Measurements from ENCODE around the gene FASN. TPM values are rescaled to one million over a fixed set of nuclear protein-coding genes. Genes with fewer than 3 reads are reported as not detected.

FASN gene
- total and polyA plus RNA-seq, 2 donors (not counting 3 experiments of a cell fraction or from before 2014, with no cell fraction given), result 101 to 360 TPM

GRCh38 chr17:82060614-82061013 is 37.4 kb downstream of the FASN start:
- Histone ChIP-seq H3K4me2 (ENCODE audit: insufficient read depth, low read length) (no peak overlapping the region), H2AFZ (ENCODE audit: low read depth, low read length) (no peak overlapping the region), H3K9me3 (replicated peaks; ENCODE audit: control insufficient read depth, insufficient read depth, low read length) (no peaks in the 10 kb centered on the region), H4K20me1 (replicated peaks; ENCODE audit: control insufficient read depth, extremely low read depth, insufficient read depth, low read length) (no peaks in the 10 kb centered on the region), H3K36me3 (ENCODE audit: control insufficient read depth in 2 of 2, extremely low read depth in 1 of 2, insufficient read depth in 2 of 2, low read length in 2 of 2) (peaks cover 5 to 49% of the 10 kb centered on the region in 2 experiments), H3K27ac (ENCODE audit: insufficient read depth, low read depth, low read length) (no peak overlapping the region), H3K9me1 (replicated peaks; ENCODE audit: control insufficient read depth, extremely low read depth, insufficient read depth, low read length) (no peaks in the 10 kb centered on the region), H3K4me1 (ENCODE audit: control insufficient read depth, extremely low read depth, insufficient read depth, low read length) (peaks cover 9% of the 10 kb centered on the region), H3K79me2 (ENCODE audit: control insufficient read depth, insufficient read depth, low read length) (peaks cover 7% of the 10 kb centered on the region), H3K4me3 (replicated peaks in 1 of 3; ENCODE audit: insufficient read depth in 1 of 3, low read depth in 1 of 3, low read length in 3 of 3) (no peak overlapping the region), H3K27me3 (ENCODE audit: control insufficient read depth in 2 of 2, insufficient read depth in 2 of 2, low read length in 2 of 2) (no peaks in the 10 kb centered on the region), H3K9ac (replicated peaks; ENCODE audit: extremely low read depth, insufficient read depth, low read length) (no peak overlapping the region)
- dilution Hi-C loops (cut with MboI; ENCODE audit: extremely low pct_ligation_motif_present, low sequenced_read_pairs) (no loop called here), intact Hi-C loops (cut with micrococcal nuclease) (no loop called here)
- ChIA-PET CTCF (no interaction called here), POLR2A (no interaction called here)
- BruUV-seq (replicated peaks), result no TSS peak
- TF ChIP-seq MYC (IDR thresholded peaks at IDR 0.05; ENCODE audit: low read depth, low read length) (no peak), POLR2A (IDR thresholded peaks at IDR 0.05; ENCODE audit: low read depth, low read length) (no peak), JUN (IDR thresholded peaks at IDR 0.05; ENCODE audit: borderline replicate concordance, insufficient read depth, insufficient read length, low read depth) (no peak), EZH2 (IDR thresholded peaks at IDR 0.05; ENCODE audit: borderline replicate concordance, low read depth, low read length, severe bottlenecking) (no peak), FOS (IDR thresholded peaks at IDR 0.05; ENCODE audit: borderline replicate concordance, insufficient read depth, low read length) (no peak), GATA2 (IDR thresholded peaks at IDR 0.05; ENCODE audit: insufficient read depth, insufficient read length, low read depth, low read length) (no peak), POLR2AphosphoS5 (IDR thresholded peaks at IDR 0.05; ENCODE audit: insufficient read depth, low read depth, low read length) (no peak)
- TF ChIP-seq, protein P1, sequence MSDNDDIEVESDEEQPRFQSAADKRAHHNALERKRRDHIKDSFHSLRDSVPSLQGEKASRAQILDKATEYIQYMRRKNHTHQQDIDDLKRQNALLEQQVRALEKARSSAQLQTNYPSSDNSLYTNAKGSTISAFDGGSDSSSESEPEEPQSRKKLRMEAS (IDR thresholded peaks at IDR 0.05; ENCODE audit: insufficient read depth, insufficient read length), result no peak
- TF ChIP-seq, protein P2, sequence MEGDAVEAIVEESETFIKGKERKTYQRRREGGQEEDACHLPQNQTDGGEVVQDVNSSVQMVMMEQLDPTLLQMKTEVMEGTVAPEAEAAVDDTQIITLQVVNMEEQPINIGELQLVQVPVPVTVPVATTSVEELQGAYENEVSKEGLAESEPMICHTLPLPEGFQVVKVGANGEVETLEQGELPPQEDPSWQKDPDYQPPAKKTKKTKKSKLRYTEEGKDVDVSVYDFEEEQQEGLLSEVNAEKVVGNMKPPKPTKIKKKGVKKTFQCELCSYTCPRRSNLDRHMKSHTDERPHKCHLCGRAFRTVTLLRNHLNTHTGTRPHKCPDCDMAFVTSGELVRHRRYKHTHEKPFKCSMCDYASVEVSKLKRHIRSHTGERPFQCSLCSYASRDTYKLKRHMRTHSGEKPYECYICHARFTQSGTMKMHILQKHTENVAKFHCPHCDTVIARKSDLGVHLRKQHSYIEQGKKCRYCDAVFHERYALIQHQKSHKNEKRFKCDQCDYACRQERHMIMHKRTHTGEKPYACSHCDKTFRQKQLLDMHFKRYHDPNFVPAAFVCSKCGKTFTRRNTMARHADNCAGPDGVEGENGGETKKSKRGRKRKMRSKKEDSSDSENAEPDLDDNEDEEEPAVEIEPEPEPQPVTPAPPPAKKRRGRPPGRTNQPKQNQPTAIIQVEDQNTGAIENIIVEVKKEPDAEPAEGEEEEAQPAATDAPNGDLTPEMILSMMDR (IDR thresholded peaks at IDR 0.05; ENCODE audit: extremely low read depth in 1 of 2, insufficient read depth in 1 of 2, low read depth in 1 of 2, low read length in 2 of 2), result no peak
- no peak for FAIRE-seq
- no peak for DNase-seq (ENCODE audit: low read depth, low spot score)
